SK-N-SH treated with all-trans-retinoic acid at 6 μM for 48 hours (cell line): Measurements from ENCODE around the gene RAB4A.

Experiments used
- ATAC-seq: fragments of 200-7000 bp; cut with Tn5 transposase; 3 replicates; pipeline ENCODE4 v1.9.1; 2020; ENCODE audit warnings: mild to moderate bottlenecking, moderate library complexity
- ARNTL ChIP-seq: fragments of 450-650 bp; formaldehyde crosslinking; IDR thresholded peaks from 2 replicates; pipeline ENCODE4 v1.5.0; 2020; ENCODE audit warnings: low read depth, mild to moderate bottlenecking, moderate library complexity, borderline replicate concordance
- BACH2 ChIP-seq: fragments of 250-450 bp; sonication (Bioruptor Pico); IDR thresholded peaks from 2 replicates; pipeline ENCODE4 v1.9.0; 2021; ENCODE audit warnings: mild to moderate bottlenecking, borderline replicate concordance
- CSDC2 ChIP-seq: fragments of 250-450 bp; sonication (Bioruptor Pico); IDR thresholded peaks from 2 replicates; pipeline ENCODE4 v1.5.0; 2020; ENCODE audit warnings: mild to moderate bottlenecking, moderate library complexity
- ESRRG ChIP-seq: fragments of 250-450 bp; sonication (Bioruptor Pico); IDR thresholded peaks from 2 replicates; pipeline ENCODE4 v1.6.1; 2021; ENCODE audit warnings: mild to moderate bottlenecking
- GLIS3 ChIP-seq: fragments of 250-450 bp; sonication (Bioruptor Pico); IDR thresholded peaks from 2 replicates; pipeline ENCODE4 v1.5.0; 2020; ENCODE audit warnings: mild to moderate bottlenecking, moderate library complexity
- ISL1 ChIP-seq: fragments of 250-450 bp; sonication (Bioruptor Pico); IDR thresholded peaks from 2 replicates; pipeline ENCODE4 v2.1.2; 2022; ENCODE audit warnings: mild to moderate bottlenecking, moderate library complexity
- OSR1 ChIP-seq: fragments of 250-450 bp; sonication (Bioruptor Pico); IDR thresholded peaks from 2 replicates; pipeline ENCODE4 v1.8.0; 2022; ENCODE audit warnings: moderate library complexity, mild to moderate bottlenecking, inconsistent platforms
- RARB ChIP-seq: fragments of 250-450 bp; sonication (Bioruptor Pico); IDR thresholded peaks from 2 replicates; pipeline ENCODE4 v1.8.0; 2021; ENCODE audit warnings: mild to moderate bottlenecking, moderate library complexity
- TCF4 ChIP-seq: fragments of 250-450 bp; sonication (Bioruptor Pico); IDR thresholded peaks from 2 replicates; pipeline ENCODE4 v1.8.0; 2021; ENCODE audit warnings: mild to moderate bottlenecking, moderate library complexity, borderline replicate concordance
- TOX ChIP-seq: fragments of 250-450 bp; sonication (Bioruptor Pico); IDR thresholded peaks from 2 replicates; pipeline ENCODE4 v1.8.0; 2021; ENCODE audit warnings: mild to moderate bottlenecking, moderate library complexity, borderline replicate concordance
- ZC3H10 ChIP-seq: fragments of 250-450 bp; sonication (Bioruptor Pico); IDR thresholded peaks from 2 replicates; pipeline ENCODE4 v1.5.1; 2021; ENCODE audit warnings: mild to moderate bottlenecking, moderate library complexity
- ZFP30 ChIP-seq: fragments of 450-650 bp; formaldehyde crosslinking; IDR thresholded peaks from 2 replicates; pipeline ENCODE4 v1.5.0; 2022; ENCODE audit warnings: mild to moderate bottlenecking, moderate library complexity
- ZNF70 ChIP-seq: fragments of 450-650 bp; formaldehyde crosslinking; IDR thresholded peaks from 2 replicates; pipeline ENCODE4 v1.5.0; 2020; ENCODE audit warnings: mild to moderate bottlenecking, moderate library complexity
- TF ChIP-seq, protein P1 (sequence below): fragments of 250-450 bp; sonication (Bioruptor Pico); IDR thresholded peaks from 2 replicates; pipeline ENCODE4 v1.5.1; 2020; ENCODE audit warnings: low read depth, mild to moderate bottlenecking, moderate library complexity
- TF ChIP-seq, protein P2 (sequence below): fragments of 250-450 bp; sonication (Bioruptor Pico); IDR thresholded peaks from 2 replicates; pipeline ENCODE4 v1.5.0; 2020; ENCODE audit warnings: mild to moderate bottlenecking, moderate library complexity
- TF ChIP-seq, protein P3 (sequence below): fragments of 250-450 bp; sonication (Bioruptor Pico); IDR thresholded peaks from 2 replicates; pipeline ENCODE4 v1.8.0; 2020; ENCODE audit warnings: mild to moderate bottlenecking, moderate library complexity, borderline replicate concordance
- TF ChIP-seq, protein P4 (sequence below): fragments of 250-450 bp; sonication (Bioruptor Pico); IDR thresholded peaks from 2 replicates; pipeline ENCODE4 v1.5.1; 2021; ENCODE audit warnings: mild to moderate bottlenecking, moderate library complexity
- TF ChIP-seq, protein P5 (sequence below): fragments of 250-450 bp; sonication (Bioruptor Pico); IDR thresholded peaks from 2 replicates; pipeline ENCODE4 v1.8.0; 2021; ENCODE audit warnings: low read depth, mild to moderate bottlenecking, moderate library complexity, borderline replicate concordance

RAB4A gene

DNA sequence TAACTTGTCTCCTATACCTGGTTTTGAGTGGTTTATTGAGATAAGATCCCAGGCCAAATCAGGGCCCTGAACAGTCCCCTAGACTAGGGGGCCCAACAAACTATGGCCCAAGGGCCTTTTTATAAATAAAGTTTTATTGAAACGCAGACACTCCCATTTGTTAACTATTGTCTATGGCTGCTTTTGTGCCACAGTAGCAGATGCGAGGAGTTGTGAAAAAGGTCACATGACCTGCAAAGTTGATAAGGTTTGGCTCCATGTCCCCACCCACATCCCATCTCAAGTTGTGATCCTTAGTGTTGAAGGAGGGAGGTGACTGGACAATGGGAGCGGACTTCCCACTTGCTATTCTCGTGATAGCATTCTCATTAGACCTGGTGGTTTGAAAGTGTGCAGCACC is 29.5 kb upstream of the RAB4A start:
- TF ChIP-seq, protein P1, sequence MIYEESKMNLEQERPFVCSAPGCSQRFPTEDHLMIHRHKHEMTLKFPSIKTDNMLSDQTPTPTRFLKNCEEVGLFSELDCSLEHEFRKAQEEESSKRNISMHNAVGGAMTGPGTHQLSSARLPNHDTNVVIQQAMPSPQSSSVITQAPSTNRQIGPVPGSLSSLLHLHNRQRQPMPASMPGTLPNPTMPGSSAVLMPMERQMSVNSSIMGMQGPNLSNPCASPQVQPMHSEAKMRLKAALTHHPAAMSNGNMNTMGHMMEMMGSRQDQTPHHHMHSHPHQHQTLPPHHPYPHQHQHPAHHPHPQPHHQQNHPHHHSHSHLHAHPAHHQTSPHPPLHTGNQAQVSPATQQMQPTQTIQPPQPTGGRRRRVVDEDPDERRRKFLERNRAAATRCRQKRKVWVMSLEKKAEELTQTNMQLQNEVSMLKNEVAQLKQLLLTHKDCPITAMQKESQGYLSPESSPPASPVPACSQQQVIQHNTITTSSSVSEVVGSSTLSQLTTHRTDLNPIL (CRISPR knock-in tag), result no peak
- TF ChIP-seq ZFP30 (CRISPR knock-in tag) (no peak), TCF4 (CRISPR knock-in tag) (no peak)
- TF ChIP-seq, protein P2, sequence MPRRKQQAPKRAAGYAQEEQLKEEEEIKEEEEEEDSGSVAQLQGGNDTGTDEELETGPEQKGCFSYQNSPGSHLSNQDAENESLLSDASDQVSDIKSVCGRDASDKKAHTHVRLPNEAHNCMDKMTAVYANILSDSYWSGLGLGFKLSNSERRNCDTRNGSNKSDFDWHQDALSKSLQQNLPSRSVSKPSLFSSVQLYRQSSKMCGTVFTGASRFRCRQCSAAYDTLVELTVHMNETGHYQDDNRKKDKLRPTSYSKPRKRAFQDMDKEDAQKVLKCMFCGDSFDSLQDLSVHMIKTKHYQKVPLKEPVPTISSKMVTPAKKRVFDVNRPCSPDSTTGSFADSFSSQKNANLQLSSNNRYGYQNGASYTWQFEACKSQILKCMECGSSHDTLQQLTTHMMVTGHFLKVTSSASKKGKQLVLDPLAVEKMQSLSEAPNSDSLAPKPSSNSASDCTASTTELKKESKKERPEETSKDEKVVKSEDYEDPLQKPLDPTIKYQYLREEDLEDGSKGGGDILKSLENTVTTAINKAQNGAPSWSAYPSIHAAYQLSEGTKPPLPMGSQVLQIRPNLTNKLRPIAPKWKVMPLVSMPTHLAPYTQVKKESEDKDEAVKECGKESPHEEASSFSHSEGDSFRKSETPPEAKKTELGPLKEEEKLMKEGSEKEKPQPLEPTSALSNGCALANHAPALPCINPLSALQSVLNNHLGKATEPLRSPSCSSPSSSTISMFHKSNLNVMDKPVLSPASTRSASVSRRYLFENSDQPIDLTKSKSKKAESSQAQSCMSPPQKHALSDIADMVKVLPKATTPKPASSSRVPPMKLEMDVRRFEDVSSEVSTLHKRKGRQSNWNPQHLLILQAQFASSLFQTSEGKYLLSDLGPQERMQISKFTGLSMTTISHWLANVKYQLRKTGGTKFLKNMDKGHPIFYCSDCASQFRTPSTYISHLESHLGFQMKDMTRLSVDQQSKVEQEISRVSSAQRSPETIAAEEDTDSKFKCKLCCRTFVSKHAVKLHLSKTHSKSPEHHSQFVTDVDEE (CRISPR knock-in tag), result no peak
- TF ChIP-seq, protein P3, sequence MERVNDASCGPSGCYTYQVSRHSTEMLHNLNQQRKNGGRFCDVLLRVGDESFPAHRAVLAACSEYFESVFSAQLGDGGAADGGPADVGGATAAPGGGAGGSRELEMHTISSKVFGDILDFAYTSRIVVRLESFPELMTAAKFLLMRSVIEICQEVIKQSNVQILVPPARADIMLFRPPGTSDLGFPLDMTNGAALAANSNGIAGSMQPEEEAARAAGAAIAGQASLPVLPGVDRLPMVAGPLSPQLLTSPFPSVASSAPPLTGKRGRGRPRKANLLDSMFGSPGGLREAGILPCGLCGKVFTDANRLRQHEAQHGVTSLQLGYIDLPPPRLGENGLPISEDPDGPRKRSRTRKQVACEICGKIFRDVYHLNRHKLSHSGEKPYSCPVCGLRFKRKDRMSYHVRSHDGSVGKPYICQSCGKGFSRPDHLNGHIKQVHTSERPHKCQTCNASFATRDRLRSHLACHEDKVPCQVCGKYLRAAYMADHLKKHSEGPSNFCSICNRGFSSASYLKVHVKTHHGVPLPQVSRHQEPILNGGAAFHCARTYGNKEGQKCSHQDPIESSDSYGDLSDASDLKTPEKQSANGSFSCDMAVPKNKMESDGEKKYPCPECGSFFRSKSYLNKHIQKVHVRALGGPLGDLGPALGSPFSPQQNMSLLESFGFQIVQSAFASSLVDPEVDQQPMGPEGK (CRISPR knock-in tag), result no peak
- TF ChIP-seq, protein P4, sequence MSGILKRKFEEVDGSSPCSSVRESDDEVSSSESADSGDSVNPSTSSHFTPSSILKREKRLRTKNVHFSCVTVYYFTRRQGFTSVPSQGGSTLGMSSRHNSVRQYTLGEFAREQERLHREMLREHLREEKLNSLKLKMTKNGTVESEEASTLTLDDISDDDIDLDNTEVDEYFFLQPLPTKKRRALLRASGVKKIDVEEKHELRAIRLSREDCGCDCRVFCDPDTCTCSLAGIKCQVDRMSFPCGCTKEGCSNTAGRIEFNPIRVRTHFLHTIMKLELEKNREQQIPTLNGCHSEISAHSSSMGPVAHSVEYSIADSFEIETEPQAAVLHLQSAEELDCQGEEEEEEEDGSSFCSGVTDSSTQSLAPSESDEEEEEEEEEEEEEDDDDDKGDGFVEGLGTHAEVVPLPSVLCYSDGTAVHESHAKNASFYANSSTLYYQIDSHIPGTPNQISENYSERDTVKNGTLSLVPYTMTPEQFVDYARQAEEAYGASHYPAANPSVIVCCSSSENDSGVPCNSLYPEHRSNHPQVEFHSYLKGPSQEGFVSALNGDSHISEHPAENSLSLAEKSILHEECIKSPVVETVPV (CRISPR knock-in tag), result no peak
- TF ChIP-seq, protein P5, sequence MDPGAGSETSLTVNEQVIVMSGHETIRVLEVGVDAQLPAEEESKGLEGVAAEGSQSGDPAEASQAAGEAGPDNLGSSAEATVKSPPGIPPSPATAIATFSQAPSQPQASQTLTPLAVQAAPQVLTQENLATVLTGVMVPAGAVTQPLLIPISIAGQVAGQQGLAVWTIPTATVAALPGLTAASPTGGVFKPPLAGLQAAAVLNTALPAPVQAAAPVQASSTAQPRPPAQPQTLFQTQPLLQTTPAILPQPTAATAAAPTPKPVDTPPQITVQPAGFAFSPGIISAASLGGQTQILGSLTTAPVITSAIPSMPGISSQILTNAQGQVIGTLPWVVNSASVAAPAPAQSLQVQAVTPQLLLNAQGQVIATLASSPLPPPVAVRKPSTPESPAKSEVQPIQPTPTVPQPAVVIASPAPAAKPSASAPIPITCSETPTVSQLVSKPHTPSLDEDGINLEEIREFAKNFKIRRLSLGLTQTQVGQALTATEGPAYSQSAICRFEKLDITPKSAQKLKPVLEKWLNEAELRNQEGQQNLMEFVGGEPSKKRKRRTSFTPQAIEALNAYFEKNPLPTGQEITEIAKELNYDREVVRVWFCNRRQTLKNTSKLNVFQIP (CRISPR knock-in tag), result no peak
- TF ChIP-seq, all 23 proteins: peak for 0
- no peak for ATAC-seq

DNA sequence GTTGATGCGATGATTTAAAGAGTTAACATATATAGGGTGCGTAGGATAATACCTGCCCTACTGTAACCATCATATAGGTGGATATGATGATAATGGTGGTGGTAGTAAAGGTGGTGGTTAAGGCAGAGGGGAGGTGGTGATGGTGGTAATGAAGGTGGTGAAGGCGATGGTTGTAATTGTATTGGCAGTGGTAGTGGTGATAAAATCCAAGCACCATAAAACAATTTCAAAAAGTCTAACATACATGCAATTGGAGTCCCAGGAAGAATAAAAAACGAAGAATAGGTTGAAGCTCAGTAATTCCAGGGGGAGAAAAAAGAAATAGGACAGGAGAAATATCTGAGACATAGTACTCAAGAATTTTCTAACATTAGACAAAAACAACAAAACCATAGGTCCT is 27.3 kb upstream of the RAB4A start:
- TF ChIP-seq BACH2 (CRISPR knock-in tag), result no peak
- TF ChIP-seq, protein P5 (CRISPR knock-in tag), result no peak
- TF ChIP-seq ZNF70 (CRISPR knock-in tag), result no peak
- no peak for TF ChIP-seq ISL1 (CRISPR knock-in tag)
- no peak for TF ChIP-seq CSDC2 (CRISPR knock-in tag)
- no peak for TF ChIP-seq TOX (CRISPR knock-in tag)
- TF ChIP-seq ZC3H10, result no peak
- no peak for TF ChIP-seq OSR1 (CRISPR knock-in tag)
- TF ChIP-seq, protein P1 (CRISPR knock-in tag), result no peak
- TF ChIP-seq RARB (CRISPR knock-in tag), result no peak
- TF ChIP-seq ARNTL (CRISPR knock-in tag), result no peak
- no peak for TF ChIP-seq ESRRG (CRISPR knock-in tag)
- TF ChIP-seq GLIS3 (CRISPR knock-in tag), result no peak
- ATAC-seq, result no peak
